ENCODE data around the gene ZNF665. TPM values are rescaled to one million over a fixed set of nuclear protein-coding genes. Genes with fewer than 3 reads are reported as not detected.
"Not testable (repeated sequence)": the region's sequence is repeated elsewhere in the genome, so short reads cannot be mapped to it uniquely, and the experiment has no call there.

Gene ZNF665
- total RNA-seq, 1 donor from 2014 or later: 5.1 TPM

DNA sequence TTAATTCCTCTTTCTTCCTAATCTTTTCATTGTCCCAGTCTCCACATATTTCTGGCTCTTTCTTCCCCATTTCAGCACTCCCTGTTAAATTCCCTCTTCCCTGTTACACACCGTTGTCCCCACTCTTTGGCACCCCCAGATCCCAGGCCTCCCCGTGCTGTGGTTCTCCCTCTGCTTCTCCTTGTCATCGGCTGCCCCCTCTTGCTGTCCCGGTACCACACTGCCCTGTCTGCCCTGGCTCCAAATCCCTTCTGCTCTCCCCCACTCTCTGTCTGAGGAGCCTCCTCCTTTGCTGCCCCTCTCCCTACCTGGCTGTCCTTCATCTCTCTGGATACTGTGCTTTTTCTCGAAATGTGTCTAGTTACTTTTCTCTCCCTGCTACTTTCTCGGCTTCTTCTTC lies 61.4 kb downstream of the ZNF665 start:
- peak overlapping the region; percentile 83 for H3K4me3 Mint-ChIP-seq (ENCODE audit: unreplicated experiment)
- H3K4me1 Mint-ChIP-seq (ENCODE audit: unreplicated experiment): peaks cover 21% of the 10 kb centered on the region
- peaks cover 6% of the 10 kb centered on the region for H3K9me3 Mint-ChIP-seq (ENCODE audit: unreplicated experiment)
- no peaks in the 10 kb centered on the region for H3K27me3 Mint-ChIP-seq (ENCODE audit: unreplicated experiment)
- TF ChIP-seq, protein P1, sequence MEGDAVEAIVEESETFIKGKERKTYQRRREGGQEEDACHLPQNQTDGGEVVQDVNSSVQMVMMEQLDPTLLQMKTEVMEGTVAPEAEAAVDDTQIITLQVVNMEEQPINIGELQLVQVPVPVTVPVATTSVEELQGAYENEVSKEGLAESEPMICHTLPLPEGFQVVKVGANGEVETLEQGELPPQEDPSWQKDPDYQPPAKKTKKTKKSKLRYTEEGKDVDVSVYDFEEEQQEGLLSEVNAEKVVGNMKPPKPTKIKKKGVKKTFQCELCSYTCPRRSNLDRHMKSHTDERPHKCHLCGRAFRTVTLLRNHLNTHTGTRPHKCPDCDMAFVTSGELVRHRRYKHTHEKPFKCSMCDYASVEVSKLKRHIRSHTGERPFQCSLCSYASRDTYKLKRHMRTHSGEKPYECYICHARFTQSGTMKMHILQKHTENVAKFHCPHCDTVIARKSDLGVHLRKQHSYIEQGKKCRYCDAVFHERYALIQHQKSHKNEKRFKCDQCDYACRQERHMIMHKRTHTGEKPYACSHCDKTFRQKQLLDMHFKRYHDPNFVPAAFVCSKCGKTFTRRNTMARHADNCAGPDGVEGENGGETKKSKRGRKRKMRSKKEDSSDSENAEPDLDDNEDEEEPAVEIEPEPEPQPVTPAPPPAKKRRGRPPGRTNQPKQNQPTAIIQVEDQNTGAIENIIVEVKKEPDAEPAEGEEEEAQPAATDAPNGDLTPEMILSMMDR (IDR thresholded peaks at IDR 0.05): no peak
- no peak overlapping the region for H3K27ac Mint-ChIP-seq (ENCODE audit: unreplicated experiment)
- H3K36me3 Mint-ChIP-seq (ENCODE audit: unreplicated experiment): peaks cover 15% of the 10 kb centered on the region
- DNase-seq (ENCODE audit: extremely low spot score, unreplicated experiment): no peak

DNA sequence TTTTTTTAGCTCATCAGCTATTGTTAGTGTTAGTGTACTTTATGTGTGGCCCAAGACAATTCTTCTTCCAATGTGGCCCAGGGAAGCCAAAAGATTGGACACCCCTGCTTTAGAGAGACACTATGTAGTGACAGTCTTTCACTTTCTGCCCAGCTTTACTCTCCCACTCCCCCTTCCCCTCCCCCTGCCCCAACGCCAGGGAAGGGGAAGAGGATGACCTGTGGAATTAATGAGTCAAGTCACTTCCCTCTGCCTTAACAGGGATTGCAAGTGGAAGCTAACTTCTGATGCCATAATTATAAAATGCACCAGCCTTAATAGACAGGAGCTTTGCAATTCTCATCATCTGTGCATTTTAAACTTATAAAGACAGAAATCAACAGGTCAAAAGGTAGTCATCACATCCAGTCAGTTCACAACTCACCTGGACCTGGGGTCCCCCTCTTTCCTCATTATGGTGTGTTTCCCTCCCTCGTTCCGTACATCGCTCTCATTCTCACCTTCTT lies 62.0 kb downstream of the ZNF665 start:
- Mint-ChIP-seq H3K36me3 (ENCODE audit: unreplicated experiment) (peaks cover 10% of the 10 kb centered on the region), H3K4me1 (ENCODE audit: unreplicated experiment) (peaks cover 21% of the 10 kb centered on the region), H3K27ac (ENCODE audit: unreplicated experiment) (no peak overlapping the region), H3K27me3 (ENCODE audit: unreplicated experiment) (no peaks in the 10 kb centered on the region), H3K4me3 (ENCODE audit: unreplicated experiment) (peak overlapping the region; percentile 83), H3K9me3 (ENCODE audit: unreplicated experiment) (peaks cover 6% of the 10 kb centered on the region)
- no peak for DNase-seq (ENCODE audit: extremely low spot score, unreplicated experiment)
- TF ChIP-seq, protein P1 (IDR thresholded peaks at IDR 0.05): no peak

DNA sequence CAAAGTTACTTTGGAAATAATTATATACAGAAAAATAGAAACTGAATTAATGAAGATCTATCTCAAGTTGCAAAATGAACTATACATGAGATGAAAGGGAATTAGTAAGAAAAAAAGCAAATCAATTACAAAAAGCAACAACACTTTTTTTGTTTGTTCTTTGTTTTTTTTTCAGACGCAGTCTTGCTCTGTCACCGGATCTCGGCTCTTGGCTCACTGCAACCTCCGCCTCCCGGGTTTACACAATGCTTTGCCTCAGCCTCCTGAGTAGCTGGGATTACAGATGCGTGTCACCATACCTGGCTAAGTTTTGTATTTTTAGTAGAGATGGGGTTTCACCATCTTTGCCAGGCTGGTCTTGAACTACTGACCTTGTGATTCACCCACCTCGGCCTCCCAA lies 62.7 kb downstream of the ZNF665 start:
- Mint-ChIP-seq H3K27me3 (ENCODE audit: unreplicated experiment) (no peaks in the 10 kb centered on the region), H3K4me3 (ENCODE audit: unreplicated experiment) (no peak overlapping the region)

DNA sequence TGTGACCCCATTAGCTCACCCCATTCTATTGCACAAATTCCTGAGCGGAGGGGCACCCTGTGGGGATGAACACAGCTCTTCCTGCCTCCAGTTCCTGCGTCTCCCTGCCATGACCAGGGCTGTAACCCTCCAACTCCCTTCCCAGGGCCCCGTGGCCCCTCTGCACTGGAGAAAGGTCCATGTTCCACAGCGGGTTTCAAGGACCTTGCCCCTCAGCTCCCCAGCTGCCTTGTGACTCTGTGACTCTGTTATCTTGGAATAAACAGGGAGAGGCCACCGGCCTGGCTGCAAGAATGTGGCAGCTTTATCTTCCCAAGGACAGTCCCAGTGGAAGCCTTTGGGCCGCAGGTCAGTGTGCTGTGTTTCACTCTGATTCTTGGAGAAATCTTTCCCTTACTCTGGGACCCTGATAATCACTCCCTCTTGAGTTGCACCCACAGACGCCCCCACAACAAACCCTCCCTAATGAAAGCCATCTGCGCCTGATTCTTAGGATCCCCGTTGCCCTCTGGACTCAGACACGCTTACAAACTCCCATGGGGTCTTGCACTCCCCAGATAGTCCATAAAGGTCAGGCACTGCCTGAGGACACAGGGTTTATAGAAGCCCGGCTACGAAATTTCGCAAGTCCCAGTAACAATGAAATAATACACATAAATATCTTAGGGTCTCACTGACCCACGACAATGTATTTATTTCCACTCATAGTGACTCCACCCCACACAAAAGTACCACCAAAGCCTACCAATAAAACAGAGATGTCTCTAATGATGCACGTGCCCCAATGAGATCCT lies 66.2 kb downstream of the ZNF665 start:
- peaks cover 11% of the 10 kb centered on the region for H3K4me1 Mint-ChIP-seq (ENCODE audit: unreplicated experiment)
- H3K9me3 Mint-ChIP-seq (ENCODE audit: unreplicated experiment); DNase-seq (ENCODE audit: extremely low spot score, unreplicated experiment); H3K27me3 Mint-ChIP-seq (ENCODE audit: unreplicated experiment); H3K4me3 Mint-ChIP-seq (ENCODE audit: unreplicated experiment); H3K27ac Mint-ChIP-seq (ENCODE audit: unreplicated experiment): not testable (repeated sequence)
- peaks cover 17% of the 10 kb centered on the region for H3K36me3 Mint-ChIP-seq (ENCODE audit: unreplicated experiment)

More for the DNA sequence above, 62.7 kb downstream of the ZNF665 start:
- no peak for DNase-seq (ENCODE audit: extremely low spot score, unreplicated experiment)
- H3K9me3 Mint-ChIP-seq (ENCODE audit: unreplicated experiment): peaks cover 6% of the 10 kb centered on the region
- TF ChIP-seq, protein P1 (IDR thresholded peaks at IDR 0.05): no peak
- H3K36me3 Mint-ChIP-seq (ENCODE audit: unreplicated experiment): peaks cover 7% of the 10 kb centered on the region
- H3K4me1 Mint-ChIP-seq (ENCODE audit: unreplicated experiment): peaks cover 21% of the 10 kb centered on the region
- H3K27ac Mint-ChIP-seq (ENCODE audit: unreplicated experiment): no peak overlapping the region

DNA sequence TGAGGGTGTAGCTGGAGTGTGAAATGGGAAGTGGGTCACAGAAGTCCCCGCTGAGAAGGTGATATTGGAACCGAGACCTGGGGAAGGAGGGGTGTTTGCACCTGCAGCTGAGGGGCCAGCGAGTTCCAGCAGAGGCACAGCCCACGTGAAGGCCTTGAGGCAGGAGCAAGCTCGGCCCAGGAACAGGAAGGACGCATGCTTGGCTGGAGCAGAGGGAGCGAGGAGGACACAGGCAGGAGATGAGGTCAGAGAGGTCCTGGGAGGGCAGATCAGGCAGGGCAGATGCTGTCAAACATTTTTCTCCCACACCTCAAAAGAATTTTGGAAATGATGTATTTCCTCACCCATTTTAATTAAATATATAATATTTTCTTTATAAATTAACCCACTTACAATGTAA lies 69.8 kb downstream of the ZNF665 start:
- Mint-ChIP-seq H3K36me3 (ENCODE audit: unreplicated experiment) (peaks cover 29% of the 10 kb centered on the region), H3K9me3 (ENCODE audit: unreplicated experiment) (peaks cover 18% of the 10 kb centered on the region)

More for the DNA sequence above, 69.8 kb downstream of the ZNF665 start:
- no peak for DNase-seq (ENCODE audit: extremely low spot score, unreplicated experiment)
- H3K27ac Mint-ChIP-seq (ENCODE audit: unreplicated experiment): no peak overlapping the region
- TF ChIP-seq, protein P1 (IDR thresholded peaks at IDR 0.05): no peak
- no peaks in the 10 kb centered on the region for H3K4me1 Mint-ChIP-seq (ENCODE audit: unreplicated experiment)
- H3K4me3 Mint-ChIP-seq (ENCODE audit: unreplicated experiment): no peak overlapping the region
- H3K27me3 Mint-ChIP-seq (ENCODE audit: unreplicated experiment): no peaks in the 10 kb centered on the region

Other genes starting within 250 kb of the ZNF665 start
- 9.0 and 10.6 TPM in 2 replicates for gene ZNF816, start 230.5 kb downstream of the ZNF665 start, total RNA-seq
- gene ERVV-1, start 179.4 kb downstream of the ZNF665 start, total RNA-seq: not detected in 2 replicates
- gene ERVV-2, start 148.6 kb downstream of the ZNF665 start, total RNA-seq: not detected in 2 replicates
- gene ZNF160, start 89.9 kb downstream of the ZNF665 start, total RNA-seq: 32.9 and 33.2 TPM in 2 replicates
- 7.2 and 10.6 TPM in 2 replicates for gene ZNF415, start 60.4 kb downstream of the ZNF665 start, total RNA-seq
- 15.3 and 15.9 TPM in 2 replicates for gene ZNF347, start 34.3 kb downstream of the ZNF665 start, total RNA-seq
- 24.8 and 28.4 TPM in 2 replicates for gene ZNF677, start 61.5 kb upstream of the ZNF665 start, total RNA-seq
- gene VN1R2, start 64.9 kb upstream of the ZNF665 start, total RNA-seq: not detected in 2 replicates
- gene VN1R4, start 74.4 kb upstream of the ZNF665 start, total RNA-seq: not detected in 2 replicates
- 5.7 and 6.6 TPM in 2 replicates for gene ZNF845, start 140.4 kb upstream of the ZNF665 start, total RNA-seq
- 7.6 and 8.5 TPM in 2 replicates for gene ZNF525, start 172.3 kb upstream of the ZNF665 start, total RNA-seq
- 9.0 and 10.7 TPM in 2 replicates for gene ZNF765, start 201.8 kb upstream of the ZNF665 start, total RNA-seq
- gene ZNF761, start 238.6 kb upstream of the ZNF665 start, total RNA-seq: 8.3 and 9.2 TPM in 2 replicates